Measurements from ENCODE around the gene UTP14A.

UTP14A gene

GRCh38 chrX:129900054-129900453 is 5.9 kb upstream of the UTP14A start:
- no peak for DNase-seq (ENCODE audit: low spot score)
- TF ChIP-seq CTCF (IDR thresholded peaks at IDR 0.05; ENCODE audit: extremely low read depth, insufficient read depth, missing control alignments), result no peak
- in situ Hi-C loops (cut with MboI; ENCODE audit: low pct_unique_long_range_greater_than_20kb, low sequenced_read_pairs, unreplicated experiment), result no loop called here

GRCh38 chrX:129908636-129909035 is 2.7 kb downstream of the UTP14A start:
- no peak for TF ChIP-seq CTCF (IDR thresholded peaks at IDR 0.05; ENCODE audit: extremely low read depth, insufficient read depth, missing control alignments)
- in situ Hi-C loops (cut with MboI; ENCODE audit: low pct_unique_long_range_greater_than_20kb, low sequenced_read_pairs, unreplicated experiment), result no loop called here
- no peak for DNase-seq (ENCODE audit: low spot score)

GRCh38 chrX:129925305-129926092 is 19.5 kb downstream of the UTP14A start:
- peak; percentile 58 for DNase-seq (ENCODE audit: low spot score)
- in situ Hi-C loops (cut with MboI; ENCODE audit: low pct_unique_long_range_greater_than_20kb, low sequenced_read_pairs, unreplicated experiment), result loop anchor here (10.0 kb wide), 1 partner anchor 139 kb away; no protein-coding TSS in a partner anchor
- TF ChIP-seq CTCF (IDR thresholded peaks at IDR 0.05; ENCODE audit: extremely low read depth, insufficient read depth, missing control alignments), result peak; percentile 62

GRCh38 chrX:129930941-129931410 is 25.0 kb downstream of the UTP14A start:
- no peak for DNase-seq (ENCODE audit: low spot score)
- TF ChIP-seq CTCF (IDR thresholded peaks at IDR 0.05; ENCODE audit: extremely low read depth, insufficient read depth, missing control alignments), result no peak
- in situ Hi-C loops (cut with MboI; ENCODE audit: low pct_unique_long_range_greater_than_20kb, low sequenced_read_pairs, unreplicated experiment), result no loop called here

GRCh38 chrX:129931411-129932015 is 25.5 kb downstream of the UTP14A start:
- no peak for TF ChIP-seq CTCF (IDR thresholded peaks at IDR 0.05; ENCODE audit: extremely low read depth, insufficient read depth, missing control alignments)
- in situ Hi-C loops (cut with MboI; ENCODE audit: low pct_unique_long_range_greater_than_20kb, low sequenced_read_pairs, unreplicated experiment), result no loop called here
- DNase-seq (ENCODE audit: low spot score), result peak; percentile 89

- TF ChIP-seq CTCF (IDR thresholded peaks at IDR 0.05; ENCODE audit: extremely low read depth, insufficient read depth, missing control alignments), result no peak
- peak; percentile 93 for DNase-seq (ENCODE audit: low spot score)
- in situ Hi-C loops (cut with MboI; ENCODE audit: low pct_unique_long_range_greater_than_20kb, low sequenced_read_pairs, unreplicated experiment), result no loop called here
Measured at GRCh38 chrX:129932016-129932820, 26.3 kb downstream of the UTP14A start.
